GM23338 (cell line): ENCODE measurements around the gene MYLK. TPM values are rescaled to one million over a fixed set of nuclear protein-coding genes. Genes with fewer than 3 reads are reported as not detected.

Experiments used
- ATAC-seq: fragments of 200-7000 bp; cut with Tn5 transposase; 3 replicates; pipeline ENCODE4 v1.9.1; 2020
- DNase-seq: peaks from one replicate; pipeline ENCODE4 v3.0.0-alpha.2; 2015; ENCODE audit warnings: low spot score
- H2AFZ ChIP-seq: fragments of 200-600 bp; sonication (generic); 2 replicates; pipeline ENCODE4 v1.8.0; 2016; ENCODE audit warnings: antibody characterized with exemption, mild to moderate bottlenecking, moderate library complexity
- H3F3A ChIP-seq: fragments of 200-600 bp; sonication (generic); replicated peaks from 2 replicates; pipeline ENCODE4 v1.8.0; 2017; ENCODE audit warnings: antibody characterized with exemption, mixed run types, low read depth
- H3K27ac ChIP-seq: fragments of 200-600 bp; sonication (generic); 2 replicates; pipeline ENCODE4 v1.6.1; 2016; ENCODE audit warnings: low read depth
- H3K27me3 ChIP-seq: fragments of 200-600 bp; sonication (generic); 2 replicates; pipeline ENCODE4 v1.8.0; 2016; ENCODE audit warnings: mild to moderate bottlenecking, mixed run types, moderate library complexity; ENCODE audit not compliant: insufficient read depth
- H3K36me3 ChIP-seq: fragments of 200-600 bp; sonication (generic); 2 replicates; pipeline ENCODE4 v1.8.0; 2016; ENCODE audit warnings: mild to moderate bottlenecking; ENCODE audit not compliant: insufficient read depth
- H3K4me1 ChIP-seq: fragments of 200-600 bp; sonication (generic); 2 replicates; pipeline ENCODE4 v1.8.0; 2016; ENCODE audit warnings: mild to moderate bottlenecking, moderate library complexity; ENCODE audit not compliant: insufficient read depth
- H3K4me2 ChIP-seq: fragments of 200-600 bp; sonication (generic); 2 replicates; pipeline ENCODE4 v1.7.1; 2017; ENCODE audit warnings: mixed run types
- H3K4me3 ChIP-seq: fragments of 200-600 bp; sonication (generic); 2 replicates; pipeline ENCODE4 v1.6.1; 2016; ENCODE audit warnings: mixed run types
- H3K79me2 ChIP-seq: fragments of 200-600 bp; sonication (generic); replicated peaks from 2 replicates; pipeline ENCODE4 v1.8.0; 2017; ENCODE audit warnings: mild to moderate bottlenecking; ENCODE audit not compliant: insufficient read depth
- H3K9me2 ChIP-seq: fragments of 200-600 bp; sonication (generic); 2 replicates; pipeline ENCODE4 v1.8.0; 2017; ENCODE audit not compliant: insufficient read depth
- H4K20me1 ChIP-seq: fragments of 200-600 bp; sonication (generic); replicated peaks from 2 replicates; pipeline ENCODE4 v1.8.0; 2017; ENCODE audit warnings: mild to moderate bottlenecking; ENCODE audit not compliant: insufficient read depth
- H3K27ac Mint-ChIP-seq: 2 replicates; pipeline ENCODE4 v1.8.0; 2020; ENCODE audit warnings: inconsistent platforms, mild to moderate bottlenecking, moderate library complexity, mixed read lengths
- H3K27me3 Mint-ChIP-seq: 3 replicates; pipeline ENCODE4 v1.8.0; 2022; ENCODE audit warnings: low read depth, mild to moderate bottlenecking, moderate library complexity, mixed read lengths, inconsistent platforms; ENCODE audit not compliant: insufficient read depth, poor library complexity
- H3K36me3 Mint-ChIP-seq: 3 replicates; pipeline ENCODE4 v1.8.0; 2021; ENCODE audit warnings: low read depth, mild to moderate bottlenecking, inconsistent platforms, moderate library complexity, mixed read lengths
- H3K4me1 Mint-ChIP-seq: 3 replicates; pipeline ENCODE4 v1.8.0; 2020; ENCODE audit warnings: mild to moderate bottlenecking, inconsistent platforms, mixed read lengths
- H3K4me3 Mint-ChIP-seq: 3 replicates; pipeline ENCODE4 v1.8.0; 2021; ENCODE audit warnings: moderate library complexity, mild to moderate bottlenecking, inconsistent platforms, mixed read lengths
- H3K9me3 Mint-ChIP-seq: 3 replicates; pipeline ENCODE4 v1.8.0; 2020; ENCODE audit warnings: moderate library complexity, mild to moderate bottlenecking, inconsistent platforms, mixed read lengths
- CREB1 ChIP-seq: fragments of 250-450 bp; sonication (Bioruptor Pico); IDR thresholded peaks from 2 replicates; pipeline ENCODE4 v1.5.0; 2020; ENCODE audit warnings: low read depth, mild to moderate bottlenecking, moderate library complexity
- CTCF ChIP-seq, 2 experiments: fragments of 200-600 bp in 1 of 2; sonication (generic) in 1 of 2; conservative IDR thresholded peaks; 2 replicates each; pipeline versions ENCODE4 v1.5.1 to v1.6.1; 2016 to 2017; ENCODE audit warnings: antibody characterized with exemption in 2 of 2, low read depth in 2 of 2, mild to moderate bottlenecking in 2 of 2, moderate library complexity in 1 of 2
- ETS1 ChIP-seq: IDR thresholded peaks from 2 replicates; pipeline ENCODE4 v1.6.1; 2016; ENCODE audit warnings: antibody characterized with exemption
- EZH2 ChIP-seq: fragments of 200-600 bp; sonication (generic); IDR thresholded peaks from one replicate; pipeline ENCODE4 v1.8.0; 2017; ENCODE audit warnings: antibody characterized with exemption, mild to moderate bottlenecking, low read depth; ENCODE audit not compliant: unreplicated experiment
- EZH2phosphoT487 ChIP-seq: fragments of 200-600 bp; sonication (generic); IDR thresholded peaks from one replicate; pipeline ENCODE4 v1.8.1; 2018; ENCODE audit warnings: antibody characterized with exemption; ENCODE audit not compliant: unreplicated experiment
- JUNB ChIP-seq: IDR thresholded peaks from one replicate; pipeline ENCODE4 v1.6.1; 2016; ENCODE audit warnings: antibody characterized with exemption; ENCODE audit not compliant: unreplicated experiment
- NANOG ChIP-seq: IDR thresholded peaks from 2 replicates; pipeline ENCODE4 v1.6.1; 2016; ENCODE audit warnings: antibody characterized with exemption, borderline replicate concordance
- POLR2AphosphoS5 ChIP-seq: IDR thresholded peaks from 2 replicates; pipeline ENCODE4 v1.6.1; 2016; ENCODE audit warnings: antibody characterized with exemption, low read depth
- REST ChIP-seq: IDR thresholded peaks from one replicate; pipeline ENCODE4 v1.6.1; 2018; ENCODE audit warnings: antibody characterized with exemption; ENCODE audit not compliant: unreplicated experiment
- STAT1 ChIP-seq: IDR thresholded peaks from one replicate; pipeline ENCODE4 v1.6.1; 2016; ENCODE audit warnings: antibody characterized with exemption; ENCODE audit not compliant: unreplicated experiment
- ZNF114 ChIP-seq: fragments of 250-450 bp; sonication (Bioruptor Pico); IDR thresholded peaks from 2 replicates; pipeline ENCODE4 v1.5.0; 2020; ENCODE audit warnings: mild to moderate bottlenecking, moderate library complexity
- ZNF331 ChIP-seq: fragments of 250-450 bp; sonication (Bioruptor Pico); IDR thresholded peaks from 2 replicates; pipeline ENCODE4 v1.5.0; 2020; ENCODE audit warnings: low read depth, mild to moderate bottlenecking, moderate library complexity
- polyA plus RNA-seq: library from polyadenylated mRNA; unstranded; fragments of >200 nt; fragmentation: Nextera tagmentation; extraction: Ambion mirVana; gene quantifications from 2 replicates; pipeline ENCODE4 v1.2.1, GENCODE V29; 2016
- total RNA-seq: library from RNA; depleted of rRNA; stranded (reverse); fragments of >200 nt; shearing (Covaris generic); gene quantifications from 2 replicates; pipeline ENCODE4 v1.2.3, GENCODE V29; 2014

MYLK gene
- total and polyA plus RNA-seq, 2 experiments from 2014 or later, result 11.5 to 17.9 TPM

GRCh38 chr3:123914829-123915228 lies 30.7 kb upstream of the MYLK start (continued):
- TF ChIP-seq REST, result no peak
- TF ChIP-seq JUNB, result no peak
- TF ChIP-seq ZNF331 (CRISPR knock-in tag), result no peak
- no peak for TF ChIP-seq CTCF (conservative IDR thresholded peaks at IDR 0.05; ENCODE audit: low read depth in 2 of 2)
- no peak for TF ChIP-seq POLR2AphosphoS5
- no peak for TF ChIP-seq NANOG

GRCh38 chr3:123909785-123910184 lies 25.7 kb upstream of the MYLK start:
- no peak overlapping the region for H2AFZ ChIP-seq
- peaks cover 1% of the 10 kb centered on the region for H3K27me3 Mint-ChIP-seq
- no peaks in the 10 kb centered on the region for H3F3A ChIP-seq
- no peak overlapping the region for H3K4me3 ChIP-seq
- no peaks in the 10 kb centered on the region for H3K9me2 ChIP-seq
- no peak overlapping the region for H3K27ac ChIP-seq
- H3K9me3 Mint-ChIP-seq, result no peaks in the 10 kb centered on the region
- peaks cover 3% of the 10 kb centered on the region; the same call in 1 of the 3 replicates for H3K4me1 Mint-ChIP-seq
- no peaks in the 10 kb centered on the region for H3K4me1 ChIP-seq
- H3K27ac Mint-ChIP-seq, result no peak overlapping the region
- no peaks in the 10 kb centered on the region for H4K20me1 ChIP-seq
- no peaks in the 10 kb centered on the region for H3K79me2 ChIP-seq
- no peaks in the 10 kb centered on the region for H3K36me3 Mint-ChIP-seq
- no peak overlapping the region for H3K4me2 ChIP-seq
- H3K27me3 ChIP-seq, result no peaks in the 10 kb centered on the region
- ATAC-seq (no peak), DNase-seq (no peak)
- no peak overlapping the region for H3K4me3 Mint-ChIP-seq
- no peaks in the 10 kb centered on the region for H3K36me3 ChIP-seq
- no peak for TF ChIP-seq CTCF (conservative IDR thresholded peaks at IDR 0.05; ENCODE audit: low read depth in 2 of 2)
- no peak for TF ChIP-seq EZH2
- no peak for TF ChIP-seq ETS1
- TF ChIP-seq ZNF114, result no peak
- no peak for TF ChIP-seq CREB1 (CRISPR knock-in tag)
- no peak for TF ChIP-seq EZH2phosphoT487
- no peak for TF ChIP-seq JUNB
- TF ChIP-seq STAT1, result no peak
- no peak for TF ChIP-seq NANOG
- TF ChIP-seq POLR2AphosphoS5, result no peak
- no peak for TF ChIP-seq ZNF331 (CRISPR knock-in tag)
